Activated CD4-positive, alpha-beta T cell treated with anti-CD3 and anti-CD28 coated beads for 4 hours (primary cell): ENCODE data around the gene CSK.

Experiments
- DNase-seq, 2 donors: peaks; one replicate each; pipeline ENCODE4 v3.0.0-alpha.2; 2020

CSK gene

DNA sequence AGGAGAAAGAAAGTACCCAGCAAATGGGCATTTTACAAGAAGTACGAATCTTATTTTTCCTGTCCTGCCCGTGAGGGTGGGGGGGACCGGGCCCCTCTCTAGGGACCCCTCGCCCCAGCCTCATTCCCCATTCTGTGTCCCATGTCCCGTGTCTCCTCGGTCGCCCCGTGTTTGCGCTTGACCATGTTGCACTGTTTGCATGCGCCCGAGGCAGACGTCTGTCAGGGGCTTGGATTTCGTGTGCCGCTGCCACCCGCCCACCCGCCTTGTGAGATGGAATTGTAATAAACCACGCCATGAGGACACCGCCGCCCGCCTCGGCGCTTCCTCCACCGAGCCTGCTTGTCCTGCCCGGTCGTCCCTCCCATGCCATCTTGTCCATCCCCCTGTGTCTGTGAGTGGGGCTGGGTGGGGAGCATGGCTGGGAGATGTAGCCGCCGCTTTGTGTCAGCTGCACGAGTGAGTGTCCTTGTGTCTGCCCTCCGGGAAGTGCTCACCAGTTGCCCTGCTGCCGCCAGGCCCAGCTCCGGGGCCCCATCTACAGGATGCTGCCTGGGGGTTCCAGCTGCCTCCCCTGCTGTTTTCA is 21.1 kb downstream of the CSK start:
- no peak for DNase-seq

DNA sequence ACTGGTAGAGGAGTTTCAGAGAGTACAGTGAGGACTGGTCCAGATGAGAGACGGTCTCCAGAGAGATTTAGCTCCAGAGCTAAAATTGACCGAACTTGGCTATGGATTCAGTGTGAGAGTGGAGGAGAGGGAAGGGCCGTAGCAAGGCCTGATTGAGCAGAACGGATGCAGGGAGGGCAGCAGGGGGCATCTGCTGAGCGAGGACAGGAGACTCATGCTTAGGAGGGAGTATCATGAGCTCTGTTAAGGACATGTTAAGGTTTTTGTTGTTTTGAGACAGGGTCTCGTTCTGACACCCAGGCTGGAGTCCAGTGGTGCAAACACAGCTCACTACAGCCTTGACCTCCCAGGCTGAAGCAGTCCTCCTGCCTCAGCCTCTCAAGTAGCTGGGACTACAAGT is 23.1 kb downstream of the CSK start:
- no peak for DNase-seq

DNA sequence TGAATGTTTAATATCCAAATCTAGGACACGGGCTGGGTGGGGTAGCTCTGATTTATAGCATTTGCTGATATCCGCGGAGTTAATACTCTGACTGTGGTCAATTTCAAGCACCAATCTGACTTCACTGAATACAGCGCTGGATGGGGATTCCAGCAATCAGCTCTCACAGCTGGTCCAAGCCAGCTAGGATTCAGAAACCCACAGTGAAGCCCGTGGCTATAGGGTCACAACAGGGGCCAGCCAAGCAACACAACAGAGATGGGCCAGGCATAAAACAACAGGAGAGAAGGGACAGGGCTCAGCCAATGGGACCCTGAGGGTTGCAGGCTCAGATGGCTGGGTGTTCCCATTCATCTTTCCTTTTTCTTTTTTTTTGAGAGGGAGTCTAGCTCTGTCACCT is 25.4 kb downstream of the CSK start:
- DNase-seq: no peak

DNA sequence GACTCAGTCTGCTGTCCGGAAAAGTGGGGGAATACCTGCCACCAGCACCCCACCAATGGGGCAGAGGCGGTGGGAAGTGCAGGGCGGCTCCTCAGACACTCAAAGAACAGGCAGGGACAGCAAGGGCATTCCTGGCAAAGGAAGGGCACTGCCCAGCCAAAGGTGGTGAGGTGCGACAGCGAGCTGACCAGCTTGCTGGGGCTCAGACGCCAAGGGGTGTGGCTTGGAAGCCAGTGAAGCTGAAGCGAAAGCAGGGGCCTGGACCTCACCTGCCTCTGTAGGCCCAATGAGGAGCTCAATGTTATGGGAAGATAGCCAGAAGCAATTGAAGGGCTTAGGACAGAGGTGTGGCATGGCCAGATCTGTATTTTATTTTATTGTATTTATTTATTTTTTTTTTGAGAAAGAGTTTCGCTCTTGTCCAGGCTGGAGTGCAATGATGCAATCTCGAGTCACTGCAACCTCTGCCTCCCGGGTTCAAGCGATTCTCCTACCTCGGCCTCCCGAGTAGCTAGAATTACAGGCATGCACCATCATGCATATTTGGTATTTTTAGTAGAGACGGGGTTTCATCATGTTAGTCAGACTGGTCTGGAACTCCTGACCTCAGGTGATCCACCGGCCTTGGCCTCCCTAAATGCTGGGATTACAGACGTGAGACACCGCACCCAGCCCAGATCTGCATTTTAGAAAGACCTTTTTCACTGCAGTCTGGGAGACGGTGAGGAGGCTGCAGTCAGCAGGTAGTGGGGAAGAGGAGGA is 26.4 kb downstream of the CSK start:
- no peak for DNase-seq

DNA sequence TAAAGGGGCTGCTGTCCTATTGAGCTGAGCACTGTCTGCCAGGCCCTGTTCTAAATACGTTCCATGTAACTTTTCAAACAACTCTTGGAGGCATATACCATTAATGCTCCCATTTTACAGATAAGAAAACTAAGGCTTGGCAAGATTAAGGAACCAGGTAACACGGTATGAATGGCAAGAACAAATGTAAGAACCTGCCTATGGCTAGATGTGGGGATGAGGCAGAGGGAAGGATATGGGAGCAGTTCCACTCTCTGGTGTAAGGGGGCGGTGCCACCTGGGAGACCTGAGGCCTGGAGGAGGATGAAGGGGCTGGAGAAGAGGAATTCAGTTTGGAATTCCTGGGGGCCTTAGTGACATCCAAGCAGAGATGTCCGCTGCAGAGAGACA is 27.0 kb downstream of the CSK start:
- no peak for DNase-seq

DNA sequence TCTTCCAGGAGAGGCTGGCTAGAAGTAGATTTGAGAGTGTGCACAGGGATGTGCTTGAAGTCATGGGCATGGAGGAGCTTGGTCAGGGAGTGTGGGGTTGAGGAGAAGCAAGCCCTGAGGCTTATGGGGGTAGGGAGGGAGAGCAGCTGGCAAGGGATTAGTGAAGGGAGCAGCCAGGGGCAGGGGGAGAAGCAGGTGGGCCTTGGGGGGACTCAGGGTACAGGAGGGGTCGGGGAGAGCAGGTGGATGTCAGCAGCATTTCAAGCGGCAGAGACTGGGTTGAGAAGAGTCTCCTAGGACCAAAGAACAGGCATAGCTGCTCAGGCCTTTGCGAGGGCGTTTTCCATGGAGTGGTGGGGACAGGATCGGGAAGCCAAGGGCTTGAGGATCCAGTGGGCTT is 27.4 kb downstream of the CSK start:
- no peak for DNase-seq

DNA sequence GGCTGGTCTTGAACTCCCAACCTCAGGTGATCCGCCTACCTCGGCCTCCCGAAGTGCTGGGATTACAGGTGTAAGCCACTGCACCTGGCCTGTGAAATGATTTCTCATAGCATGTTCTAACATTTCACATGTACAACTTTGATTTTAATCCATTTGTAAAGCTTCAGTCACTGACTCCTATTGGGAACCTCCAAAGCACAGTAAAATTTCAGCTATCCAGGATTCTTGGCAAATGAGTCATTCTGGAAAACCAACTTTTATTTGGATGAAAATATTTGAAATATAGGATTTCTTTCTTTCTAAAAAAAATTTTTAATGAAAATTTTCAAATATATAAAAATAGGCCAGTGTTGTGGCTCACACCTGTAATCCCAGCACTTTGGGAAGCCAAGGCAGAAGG is 28.1 kb downstream of the CSK start:
- no peak for DNase-seq

DNA sequence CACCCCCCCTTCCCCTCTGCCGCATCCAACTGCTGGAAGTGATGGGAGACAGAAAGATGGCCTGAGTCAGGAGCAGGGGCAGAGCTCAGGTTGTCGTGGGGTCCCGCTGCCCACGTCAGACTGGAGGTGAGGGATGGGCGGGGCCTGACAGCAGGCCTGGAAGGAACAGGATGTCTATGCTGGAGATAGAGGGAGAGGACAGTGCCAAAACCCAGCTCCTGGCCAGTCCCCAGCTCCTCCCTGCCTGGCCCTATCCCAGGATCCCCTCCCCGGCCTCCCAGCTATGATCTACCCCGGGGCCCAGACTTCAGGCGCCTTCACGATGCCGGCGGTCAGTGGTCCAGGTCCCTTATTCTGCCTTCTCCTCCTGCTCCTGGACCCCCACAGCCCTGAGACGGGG is 30.7 kb downstream of the CSK start, which contains the start of gene LMAN1L:
Gene LMAN1L (plus strand): TSS at position 303 of the 400 bp plus-strand sequence. CDS start 20 bp downstream, at position 323.
- no peak for DNase-seq

DNA sequence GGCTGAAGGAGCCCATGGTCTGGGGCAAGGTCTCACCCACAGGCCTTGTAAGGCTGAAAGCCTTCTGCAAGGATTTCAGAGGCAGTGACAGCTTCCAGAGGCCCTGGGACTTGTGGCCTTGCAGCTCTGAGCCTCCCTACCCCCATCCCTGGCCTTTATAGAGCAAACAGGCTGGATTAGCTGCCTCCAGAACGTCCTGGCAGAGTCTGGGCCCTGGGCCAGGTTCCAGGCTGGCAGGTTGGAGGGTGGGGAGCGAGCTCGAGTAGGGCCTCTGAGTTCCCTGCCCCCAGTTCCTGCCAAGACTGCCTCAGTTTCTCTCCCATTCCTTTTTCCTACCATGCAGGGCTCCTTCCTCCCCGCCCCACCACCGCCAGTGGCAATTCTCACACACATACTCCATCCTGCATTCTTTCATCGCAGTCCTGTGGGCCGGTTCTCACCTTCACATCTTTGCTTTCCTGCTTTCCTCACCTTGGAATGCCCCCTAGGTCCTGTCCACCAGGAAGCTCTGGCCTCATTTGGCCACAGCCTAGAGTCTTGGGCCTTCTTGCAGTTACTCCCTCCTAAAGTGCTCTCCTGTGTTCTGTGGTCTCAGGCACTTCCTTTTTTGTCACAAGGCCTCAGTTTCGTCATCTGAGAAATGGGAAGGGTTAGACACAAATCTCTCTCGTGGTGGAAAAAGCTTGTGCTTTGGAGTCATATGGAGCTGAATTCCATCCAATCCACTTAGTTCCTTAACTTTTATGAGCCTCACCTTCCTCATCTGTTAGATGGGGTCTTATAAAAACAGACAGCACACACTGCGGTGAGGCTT is 33.4 kb downstream of the CSK start:
- no peak for DNase-seq

DNA sequence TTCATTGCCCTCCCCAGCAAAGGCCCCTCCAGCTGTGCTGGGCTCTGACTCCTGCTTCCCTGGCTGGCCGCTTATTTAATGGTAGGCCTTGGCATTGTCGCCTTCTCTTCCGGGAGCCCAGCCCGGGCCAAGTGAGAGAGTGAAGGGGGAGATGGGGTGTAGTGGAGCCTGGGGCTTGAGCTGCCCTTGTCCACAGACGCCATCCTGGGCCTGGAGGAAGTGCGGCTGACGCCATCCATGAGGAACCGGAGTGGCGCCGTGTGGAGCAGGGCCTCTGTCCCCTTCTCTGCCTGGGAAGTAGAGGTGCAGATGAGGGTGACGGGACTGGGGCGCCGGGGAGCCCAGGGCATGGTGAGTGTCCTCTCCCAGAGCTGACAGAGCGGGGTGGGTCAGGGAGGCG is 34.1 kb downstream of the CSK start:
- no peak for DNase-seq

DNA sequence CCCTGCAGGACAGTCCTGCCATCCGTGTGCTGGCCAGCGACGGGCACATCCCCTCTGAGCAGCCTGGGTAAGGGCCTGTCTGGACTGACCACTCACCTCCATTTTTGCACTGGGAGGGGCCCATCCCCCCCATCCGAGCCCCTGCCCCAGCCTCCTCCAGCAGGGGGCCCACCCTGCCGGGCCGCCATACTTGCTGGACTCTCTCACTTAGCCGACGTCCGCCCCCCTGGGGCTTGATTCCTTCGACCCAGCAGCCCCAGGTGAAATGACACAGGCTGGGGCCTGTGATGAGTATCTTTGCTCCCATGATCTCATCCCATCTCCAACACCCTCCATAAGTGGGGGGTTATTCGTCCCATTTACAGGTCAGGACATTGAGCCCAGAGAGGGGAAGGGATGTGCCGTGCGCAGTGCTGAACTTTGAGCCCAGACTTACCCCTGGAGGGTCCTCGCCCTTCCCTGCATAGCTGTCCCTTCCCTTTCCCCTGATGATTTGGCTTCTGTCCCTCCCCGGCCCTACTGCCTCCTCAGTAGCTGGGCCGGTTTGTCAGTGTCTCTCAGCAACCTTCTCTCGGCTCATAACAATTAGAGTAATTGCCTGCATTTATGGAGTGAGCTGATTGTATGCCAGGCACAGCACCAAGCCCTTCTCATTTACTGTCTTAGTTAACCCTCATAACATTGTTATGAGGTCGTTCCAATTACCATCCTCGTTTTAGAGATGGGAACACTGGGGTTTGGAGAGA is 34.9 kb downstream of the CSK start:
- DNase-seq: no peak

DNA sequence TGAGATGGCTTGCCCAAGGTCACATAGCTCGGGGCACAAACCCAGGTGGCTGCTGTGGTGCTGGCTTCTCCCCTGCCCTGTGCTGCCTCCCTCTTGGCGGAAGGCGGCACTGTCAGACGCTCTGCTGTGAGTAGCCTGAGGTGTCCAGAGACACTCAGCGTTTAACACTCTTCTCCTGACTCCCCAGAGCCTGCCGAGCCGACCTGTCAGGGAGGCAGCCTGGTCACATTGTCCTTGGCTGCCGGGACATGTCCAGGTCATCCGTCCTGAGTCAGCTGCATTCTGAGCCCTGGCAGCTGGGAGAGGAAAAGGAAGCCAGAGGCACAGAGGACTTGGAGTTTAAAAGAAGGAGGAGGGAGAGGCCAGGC is 35.5 kb downstream of the CSK start:
- no peak for DNase-seq

DNA sequence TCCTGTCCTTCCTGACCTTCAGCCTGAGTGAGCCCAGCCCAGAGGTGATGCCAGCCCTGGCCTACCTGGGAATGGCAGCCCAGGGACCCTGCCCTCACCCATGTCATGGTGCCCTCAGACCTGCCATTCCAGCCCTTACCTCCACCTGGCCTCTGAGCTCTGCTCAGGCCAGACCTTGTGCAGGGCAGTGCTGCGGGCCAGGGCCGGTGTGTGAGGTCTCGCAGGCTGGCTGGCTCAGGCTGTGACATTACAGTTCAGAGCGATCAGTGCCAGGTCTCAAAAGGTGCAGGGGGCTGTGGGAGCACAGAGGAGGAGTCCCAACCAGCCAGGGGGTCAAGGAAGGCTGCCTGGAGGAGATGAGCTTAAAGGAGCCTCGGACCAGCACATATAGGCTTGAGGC is 38.2 kb downstream of the CSK start:
- no peak for DNase-seq

DNA sequence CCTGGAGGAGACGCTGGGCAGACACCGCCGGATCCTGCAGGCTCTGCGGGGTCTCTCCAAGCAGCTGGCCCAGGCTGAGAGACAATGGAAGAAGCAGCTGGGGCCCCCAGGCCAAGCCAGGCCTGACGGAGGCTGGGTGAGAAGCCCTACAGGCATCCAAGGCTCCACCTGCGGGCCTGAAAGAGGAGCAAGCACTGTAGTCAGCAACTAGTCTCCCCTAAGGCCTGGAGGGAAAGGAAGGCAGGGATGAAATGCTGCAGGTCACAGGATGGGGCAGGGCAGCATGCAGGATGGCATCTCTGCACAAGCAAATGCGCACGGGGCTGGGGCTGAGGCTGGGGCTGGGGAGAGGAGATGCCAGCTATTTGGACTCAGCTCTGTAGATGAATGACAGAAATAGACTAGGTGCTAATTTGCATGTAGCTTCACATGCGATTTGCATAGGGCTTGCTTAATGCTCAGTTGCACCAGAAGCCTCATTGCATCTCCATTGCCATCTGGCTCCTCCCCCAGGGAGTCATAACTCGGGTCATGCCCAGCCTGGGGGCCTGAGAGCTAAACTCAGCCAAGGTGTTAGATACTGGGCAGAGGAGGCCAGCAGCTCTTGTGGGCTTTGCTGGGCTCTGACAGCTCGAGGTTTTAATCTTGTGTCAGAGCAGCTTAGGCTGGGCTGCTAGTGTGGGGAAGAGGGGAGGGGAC is 39.4 kb downstream of the CSK start:
- no peak for DNase-seq

DNA sequence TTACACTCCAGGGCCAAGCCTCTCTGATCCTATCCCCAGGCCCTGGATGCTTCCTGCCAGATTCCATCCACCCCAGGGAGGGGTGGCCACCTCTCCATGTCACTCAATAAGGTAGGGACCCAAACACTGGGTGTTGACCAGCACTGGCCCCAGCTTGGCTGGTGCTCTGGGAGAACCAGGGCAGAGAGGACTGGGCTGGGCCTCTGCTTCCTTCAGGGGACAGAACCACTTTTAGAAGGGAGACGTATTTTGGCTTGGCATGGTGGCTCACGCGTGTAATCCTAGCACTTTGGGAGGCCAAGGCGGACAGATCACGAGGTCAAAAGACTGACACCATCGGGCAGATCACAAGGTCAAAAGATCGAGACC is 39.9 kb downstream of the CSK start:
- no peak for DNase-seq

DNA sequence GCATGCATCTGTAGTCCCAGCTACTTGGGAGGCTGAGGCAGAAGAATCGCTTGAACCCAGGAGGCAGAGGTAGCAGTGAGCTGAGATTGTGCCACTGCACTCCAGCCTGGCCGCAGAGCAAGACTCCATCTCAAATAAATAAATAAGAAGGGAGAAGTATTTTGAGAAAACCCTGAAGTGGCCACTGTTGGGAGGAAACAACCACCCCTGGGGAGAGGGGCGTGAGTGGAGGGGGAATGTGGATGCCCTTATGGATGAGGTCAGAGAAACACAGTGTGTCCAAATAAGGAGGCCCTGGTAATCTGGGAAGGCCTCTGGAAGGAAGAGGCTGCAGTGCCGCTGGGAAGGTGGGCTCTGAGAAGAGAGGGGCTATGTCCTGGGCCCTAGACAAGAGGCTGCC is 40.4 kb downstream of the CSK start:
- no peak for DNase-seq

DNA sequence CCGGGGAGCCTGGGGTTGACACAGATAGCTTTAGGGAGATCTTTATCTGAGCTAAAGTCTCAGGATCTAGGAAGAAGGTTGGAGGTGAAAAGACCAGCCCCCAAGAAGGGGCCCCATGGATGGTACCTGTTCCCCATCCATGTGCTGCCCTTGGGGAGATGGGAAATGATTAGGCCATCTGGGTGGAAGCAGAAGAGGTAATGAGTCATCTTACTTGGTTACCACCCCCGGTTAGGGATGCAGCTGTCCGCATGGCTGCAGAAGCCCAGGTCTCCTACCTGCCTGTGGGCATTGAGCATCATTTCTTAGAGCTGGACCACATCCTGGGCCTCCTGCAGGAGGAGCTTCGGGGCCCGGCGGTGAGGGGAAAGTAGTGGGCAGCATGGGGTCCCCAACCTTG is 41.4 kb downstream of the CSK start:
- no peak for DNase-seq

DNA sequence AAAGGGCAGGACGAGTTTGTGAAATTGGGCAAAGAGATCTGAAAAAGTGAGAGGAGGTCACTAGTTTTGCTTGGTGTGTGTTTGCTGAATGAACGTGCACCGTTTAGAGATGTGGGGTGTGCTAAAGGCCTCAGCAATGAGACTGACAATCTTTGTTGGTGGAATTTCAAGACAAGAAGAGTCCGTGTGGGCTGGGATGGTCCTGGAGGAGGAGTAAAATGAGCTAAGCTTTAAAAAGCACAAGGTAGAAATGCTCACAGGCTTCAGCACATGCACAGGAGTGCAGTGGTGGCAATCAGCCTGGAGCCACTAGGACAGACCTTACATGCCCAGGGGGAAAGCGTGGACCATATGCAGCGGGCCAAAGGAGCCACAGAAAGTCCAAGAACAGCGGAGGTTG is 43.1 kb downstream of the CSK start:
- DNase-seq: no peak

DNA sequence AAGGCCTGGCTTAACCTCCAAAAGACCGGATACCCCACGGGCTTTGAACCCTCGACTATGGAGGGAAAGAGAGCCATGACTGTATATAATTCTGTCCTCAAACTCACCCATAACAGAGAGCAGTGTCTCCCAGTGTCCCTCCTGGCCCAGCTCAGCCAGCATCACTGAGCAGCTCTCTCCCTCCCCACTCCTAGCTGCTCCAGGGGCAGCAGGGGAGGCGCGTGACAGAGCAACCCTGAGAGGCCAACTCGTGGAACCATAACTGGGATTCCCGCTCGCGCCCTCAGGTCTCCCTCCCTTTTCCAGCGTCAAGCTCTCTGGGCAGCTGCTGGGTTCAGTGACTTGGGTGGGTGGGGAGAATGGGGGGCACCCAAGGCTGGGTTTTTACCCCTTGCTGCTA is 44.0 kb downstream of the CSK start:
- DNase-seq: no peak

DNA sequence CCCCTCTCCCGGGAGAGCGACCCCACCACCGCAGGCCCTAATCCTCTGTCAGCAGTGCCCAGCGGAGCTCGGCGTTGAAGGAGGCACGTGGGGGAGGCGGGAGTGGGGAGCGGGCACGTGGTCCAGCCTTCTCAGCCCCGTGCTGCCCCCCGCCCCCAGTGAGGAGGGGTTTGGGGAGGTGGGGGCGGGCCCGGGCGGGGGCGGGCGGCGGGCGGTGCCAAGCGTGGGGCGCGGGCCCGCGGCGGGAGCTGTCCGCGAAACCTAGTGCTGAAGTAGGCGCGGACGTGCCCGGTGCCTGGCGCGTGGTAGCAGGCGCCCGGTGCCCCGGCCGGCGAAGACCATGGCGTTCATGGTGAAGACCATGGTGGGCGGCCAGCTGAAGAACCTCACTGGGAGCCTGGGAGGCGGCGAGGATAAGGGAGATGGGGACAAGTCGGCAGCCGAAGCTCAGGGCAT is 44.5 kb downstream of the CSK start, which contains the start of gene CPLX3:
Gene CPLX3 (plus strand): TSS at position 264 of the 456 bp plus-strand sequence. CDS start 77 bp downstream, at position 341.
- peak; percentile 29 to 32 for DNase-seq

DNA sequence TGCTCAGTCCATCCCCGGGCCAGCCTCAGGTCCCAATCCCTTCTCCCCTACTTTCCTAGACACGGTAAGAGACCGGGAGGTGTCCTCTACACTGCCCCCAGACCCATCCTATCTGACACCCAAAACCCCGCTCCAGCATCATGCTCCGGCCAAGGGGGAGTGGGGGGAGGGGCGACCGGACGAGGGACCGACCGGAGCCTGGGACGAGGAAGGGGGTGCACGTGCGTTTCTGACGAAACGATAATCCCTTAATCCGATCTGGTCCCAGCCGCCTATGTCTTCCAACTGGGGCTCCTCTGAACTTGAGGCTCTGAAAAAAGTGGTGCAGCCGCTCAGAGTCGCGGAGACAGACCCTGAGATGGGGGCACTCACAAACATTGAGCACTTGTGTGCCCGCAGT is 45.0 kb downstream of the CSK start:
- DNase-seq: no peak

DNA sequence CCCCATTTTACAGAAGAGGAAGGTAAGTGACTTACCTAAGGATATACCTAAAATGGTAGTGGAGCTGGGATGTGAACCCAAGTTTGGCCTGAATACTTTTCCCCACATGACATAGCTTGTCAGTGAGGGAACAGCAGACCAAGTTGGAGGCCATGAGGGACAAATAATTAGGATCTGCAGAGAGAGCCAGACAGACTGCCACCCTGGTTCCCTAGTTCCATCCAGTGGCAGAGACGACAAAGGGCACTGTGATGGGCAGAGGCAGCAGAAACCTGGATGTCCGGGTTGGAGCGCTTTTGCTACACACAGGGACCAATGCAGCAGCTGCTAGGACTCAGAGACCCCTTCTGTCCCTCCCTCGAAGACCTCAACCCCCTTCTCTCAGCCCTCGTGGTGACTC is 45.7 kb downstream of the CSK start:
- DNase-seq: no peak

DNA sequence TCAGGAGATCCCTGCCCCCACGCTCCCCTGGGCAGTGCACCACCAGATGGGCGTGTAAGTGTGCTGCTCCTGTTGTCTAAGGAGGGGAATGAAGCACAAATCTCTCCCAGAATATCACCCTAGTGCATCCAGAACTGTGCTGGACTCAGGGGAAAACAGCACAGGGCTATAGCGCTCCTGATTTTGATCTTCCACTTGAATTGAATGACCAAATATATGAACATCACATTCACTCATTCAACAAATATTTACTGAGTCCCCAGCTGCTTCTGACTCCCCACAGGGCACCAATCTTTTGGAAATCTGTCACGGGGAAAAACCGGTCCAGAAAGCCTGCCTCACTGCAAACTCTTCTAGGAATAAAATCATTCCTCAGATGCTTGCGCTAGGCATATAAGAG is 47.0 kb downstream of the CSK start:
- DNase-seq: no peak
